GM04504 (cell line): ENCODE data around the gene RORB.
"Not testable (repeated sequence)": the region's sequence is repeated elsewhere in the genome, so short reads cannot be mapped to it uniquely, and the experiment has no call there.

Experiments
- DNase-seq: peaks from one replicate; pipeline ENCODE4 v3.0.0-alpha.2; 2012; ENCODE audit warnings: low read depth

The RORB gene

DNA sequence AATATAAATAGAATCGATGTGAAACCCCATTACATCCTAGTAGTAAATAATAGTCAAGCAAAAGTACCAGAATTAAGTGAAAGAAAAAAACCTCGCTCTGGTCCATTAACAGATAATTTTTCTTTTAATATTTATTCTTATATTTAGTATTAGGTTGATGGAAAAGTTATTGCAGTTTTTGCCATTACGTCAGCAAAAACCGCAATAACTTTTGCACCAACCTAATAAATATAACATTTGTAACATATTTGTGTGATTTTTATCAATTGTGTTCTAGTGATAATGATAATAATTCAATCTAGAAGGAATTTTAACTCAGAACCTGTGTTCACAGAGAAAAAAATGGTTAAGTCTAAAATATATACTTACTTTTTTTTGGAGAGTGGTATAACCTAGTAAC lies 16.1 kb downstream of the RORB start:
- no peak for DNase-seq

DNA sequence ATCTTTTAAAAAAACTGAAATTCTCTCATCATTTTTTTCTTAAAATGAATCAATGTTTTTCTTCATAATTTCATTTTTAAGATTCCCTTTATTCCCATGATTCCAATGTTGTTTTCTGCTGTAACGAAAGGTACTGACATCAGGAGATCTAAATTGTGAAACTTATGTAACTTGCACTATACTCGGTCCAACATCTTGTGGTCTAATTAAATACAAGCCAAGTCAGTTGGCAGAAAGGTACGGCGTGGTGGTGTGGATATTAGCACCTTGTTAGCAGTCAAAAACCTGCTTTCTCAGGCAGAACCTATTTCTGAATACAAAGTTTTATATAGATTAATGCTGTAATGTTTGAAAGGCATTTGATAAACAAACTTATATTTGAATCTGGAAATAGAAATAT lies 20.1 kb downstream of the RORB start:
- no peak for DNase-seq

GRCh38 chr9:74519419-74519818 lies 22.3 kb downstream of the RORB start:
- no peak for DNase-seq

GRCh38 chr9:74521009-74521408 lies 23.9 kb downstream of the RORB start:
- peak; percentile 5 for DNase-seq

DNA sequence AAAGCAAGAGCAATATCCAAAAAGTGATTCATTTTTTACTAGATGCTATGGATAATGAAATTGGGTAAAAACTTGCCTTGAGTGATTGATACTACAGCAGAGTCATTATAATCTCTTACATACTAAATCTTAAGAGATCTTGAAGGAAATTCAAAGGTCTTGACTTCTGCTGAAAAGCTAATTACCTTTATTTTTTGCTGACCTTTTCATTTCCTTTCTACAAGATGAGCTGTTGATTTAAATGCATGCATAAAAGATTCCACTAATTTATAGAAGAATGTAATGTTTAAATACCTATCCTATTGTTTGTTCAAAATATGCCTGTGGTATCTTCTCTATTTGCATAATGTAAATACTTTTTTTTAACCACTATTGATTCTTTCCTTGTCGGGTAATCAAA lies 27.2 kb downstream of the RORB start:
- no peak for DNase-seq

DNA sequence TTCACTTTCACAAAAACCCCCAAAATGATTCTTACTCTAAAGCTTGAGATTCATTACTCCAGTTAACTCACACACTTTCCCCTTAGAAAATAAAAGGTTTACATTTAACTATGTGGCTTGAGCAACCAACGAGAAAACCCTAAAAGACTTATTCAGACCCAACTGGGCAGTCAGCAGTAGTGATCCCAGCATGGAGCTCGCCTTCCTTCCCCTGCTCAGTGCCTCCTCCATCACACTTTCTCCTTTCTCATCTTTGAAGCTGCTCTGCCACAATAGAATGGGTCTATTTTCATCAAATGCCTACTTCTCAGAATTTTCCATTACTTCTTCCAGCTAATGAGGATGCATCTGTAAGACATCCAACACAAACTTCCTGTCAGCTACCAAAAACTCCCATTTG lies 29.1 kb downstream of the RORB start:
- DNase-seq = no peak

DNA sequence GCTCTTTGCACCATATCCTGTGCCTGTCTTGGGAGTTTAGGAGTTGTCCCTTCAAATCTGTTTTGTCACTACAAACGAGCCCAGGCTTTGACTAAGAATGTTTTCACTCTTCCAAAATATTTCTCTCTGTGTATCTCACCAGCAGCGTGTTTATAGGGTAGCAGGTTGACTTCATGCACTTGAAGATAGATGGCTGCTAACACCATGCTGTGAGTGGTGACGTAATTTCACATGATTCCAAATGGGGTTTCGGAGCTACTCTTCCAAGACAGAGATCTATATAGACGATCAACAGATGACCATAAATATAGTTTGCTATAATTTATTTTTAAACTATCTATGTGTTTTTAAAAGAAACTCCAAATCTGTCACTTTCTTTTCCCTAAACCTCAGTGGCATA lies 30.6 kb downstream of the RORB start:
- no peak for DNase-seq

DNA sequence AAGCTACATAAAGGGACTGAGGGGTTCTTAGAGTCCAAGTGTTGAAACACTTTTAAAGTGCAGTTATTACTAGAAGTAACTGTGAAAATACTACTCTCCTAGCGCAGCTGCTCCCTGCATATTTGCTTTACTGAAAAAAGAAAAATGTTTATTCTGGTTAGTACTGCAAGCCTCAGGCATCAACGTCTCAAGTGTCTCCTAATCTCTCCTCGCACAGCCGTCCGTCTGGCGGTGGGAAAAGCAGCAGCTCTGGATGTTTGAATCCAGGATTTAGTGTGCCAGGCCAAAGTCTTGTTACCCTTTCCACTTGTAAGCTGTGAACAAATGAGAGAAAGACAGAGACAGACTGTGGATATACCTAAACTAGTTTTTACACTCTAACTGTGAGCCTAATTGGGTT lies 31.1 kb downstream of the RORB start:
- no peak for DNase-seq

DNA sequence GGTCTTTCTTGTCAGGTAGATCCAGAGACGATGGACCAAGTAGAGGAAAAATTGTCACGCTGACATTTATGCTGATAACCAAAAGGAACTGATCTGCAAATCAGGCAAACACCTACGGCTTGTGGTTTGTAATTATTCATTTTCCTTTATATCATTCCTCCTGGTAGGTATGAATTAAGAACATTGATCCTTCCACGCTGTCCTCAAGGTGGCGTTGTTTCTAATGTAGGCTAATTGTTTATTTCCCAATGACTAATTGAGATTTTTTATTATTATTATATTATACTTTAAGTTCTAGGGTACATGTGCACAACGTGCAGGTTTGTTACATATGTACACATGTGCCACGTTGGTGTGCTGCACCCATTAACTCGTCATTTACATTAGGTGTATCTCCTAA lies 33.3 kb downstream of the RORB start:
- not testable (repeated sequence) for DNase-seq

DNA sequence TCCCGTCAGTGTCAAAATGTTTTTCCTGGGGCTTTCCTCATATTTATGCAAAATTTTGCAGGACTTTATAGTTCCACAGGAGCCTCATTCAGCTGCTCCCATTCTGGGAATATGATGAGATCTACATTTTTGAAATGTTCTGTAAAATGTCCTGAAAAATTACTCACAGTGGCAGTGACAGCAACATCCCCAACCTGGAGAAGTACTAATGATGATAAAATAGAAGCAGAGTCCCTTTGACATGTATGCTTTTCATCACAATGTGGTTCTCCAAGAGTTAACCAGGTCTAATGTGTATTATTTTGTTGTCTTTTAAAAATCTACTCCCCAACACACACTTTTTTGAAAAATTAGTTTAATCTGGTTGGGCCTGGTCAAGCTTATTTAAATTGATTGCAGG lies 36.1 kb downstream of the RORB start:
- no peak for DNase-seq

GRCh38 chr9:74534841-74535240 lies 37.7 kb downstream of the RORB start:
- no peak for DNase-seq

GRCh38 chr9:74543145-74543544 lies 46.0 kb downstream of the RORB start:
- DNase-seq = no peak

- no peak for DNase-seq
These were observed 54.1 kb downstream of the RORB start for GRCh38 chr9:74551266-74551665.

- no peak for DNase-seq
These were observed 57.8 kb downstream of the RORB start for GRCh38 chr9:74554751-74555419.

DNA sequence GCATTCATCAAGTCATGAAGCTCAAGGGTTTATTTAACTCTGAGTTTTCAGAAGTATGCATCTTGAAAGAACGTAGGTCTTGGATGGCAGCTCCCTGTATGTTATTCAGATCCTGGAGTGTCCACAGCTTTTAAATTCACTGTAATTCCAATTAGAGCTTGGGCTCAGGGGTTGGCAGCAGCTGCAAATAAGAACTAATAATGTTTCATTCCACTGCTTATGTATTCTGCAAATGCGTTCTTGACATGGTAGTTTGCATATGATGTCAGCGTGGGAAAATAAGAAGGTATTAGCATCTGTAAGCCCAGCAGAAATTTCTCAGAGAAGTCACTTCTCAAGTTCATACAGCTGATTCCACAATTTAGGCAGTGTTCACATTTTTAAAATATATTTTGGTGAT lies 58.4 kb downstream of the RORB start:
- DNase-seq = no peak

DNA sequence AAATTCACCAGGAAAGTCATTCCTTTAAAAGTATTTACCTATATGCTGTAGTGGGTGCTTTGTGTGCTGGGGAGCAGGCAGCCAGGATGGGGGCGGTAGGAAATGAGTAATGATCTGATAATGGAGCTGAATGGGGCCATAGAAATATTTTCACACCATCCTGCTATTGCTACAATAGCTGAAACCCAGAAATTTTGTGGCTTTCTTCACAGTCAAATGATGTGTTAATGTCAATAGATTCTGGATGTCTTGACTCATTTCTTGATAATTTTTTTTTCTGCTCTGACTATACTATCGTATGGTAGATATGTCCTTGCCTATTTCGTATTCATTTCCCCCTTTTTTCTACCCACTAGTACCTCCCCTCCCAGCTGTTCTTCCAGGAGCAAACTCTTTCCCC lies 59.5 kb downstream of the RORB start:
- no peak for DNase-seq

DNA sequence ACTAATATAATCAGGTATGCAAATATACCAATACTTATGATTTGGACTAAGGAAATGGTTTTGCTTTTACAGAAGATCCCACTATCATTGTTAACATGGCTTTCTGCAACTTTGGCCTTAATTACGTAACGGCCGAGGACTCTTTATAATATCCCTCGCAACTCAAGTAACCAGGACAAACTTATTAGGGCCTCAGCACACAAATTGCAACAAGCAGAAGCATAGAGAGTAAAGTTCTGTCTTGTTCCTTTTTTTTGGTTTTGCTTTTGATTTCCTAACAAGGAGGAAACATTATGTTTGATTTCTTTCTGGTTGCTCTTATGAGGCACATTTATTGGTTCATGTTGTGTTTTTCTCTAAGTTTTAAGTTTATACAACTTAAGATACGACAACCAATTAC lies 60.4 kb downstream of the RORB start:
- DNase-seq = no peak

DNA sequence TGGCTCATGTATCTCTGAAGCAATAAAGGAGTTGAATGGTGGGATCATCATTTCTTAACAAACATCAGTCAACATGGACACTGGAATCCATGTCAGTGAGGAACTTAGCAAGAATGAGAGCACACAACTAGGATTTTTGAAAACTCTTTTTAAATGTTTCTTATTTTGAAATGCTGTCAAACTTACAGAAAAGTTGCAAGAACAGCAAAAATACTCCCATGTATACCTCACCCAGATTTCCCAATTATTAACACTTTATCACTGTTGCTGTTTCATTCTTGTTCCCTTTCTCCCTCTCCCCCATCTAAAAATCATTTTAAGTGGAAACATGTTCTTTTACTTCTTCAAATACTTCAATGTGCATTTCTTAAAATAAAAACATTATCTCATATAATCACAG lies 65.5 kb downstream of the RORB start:
- DNase-seq = no peak

DNA sequence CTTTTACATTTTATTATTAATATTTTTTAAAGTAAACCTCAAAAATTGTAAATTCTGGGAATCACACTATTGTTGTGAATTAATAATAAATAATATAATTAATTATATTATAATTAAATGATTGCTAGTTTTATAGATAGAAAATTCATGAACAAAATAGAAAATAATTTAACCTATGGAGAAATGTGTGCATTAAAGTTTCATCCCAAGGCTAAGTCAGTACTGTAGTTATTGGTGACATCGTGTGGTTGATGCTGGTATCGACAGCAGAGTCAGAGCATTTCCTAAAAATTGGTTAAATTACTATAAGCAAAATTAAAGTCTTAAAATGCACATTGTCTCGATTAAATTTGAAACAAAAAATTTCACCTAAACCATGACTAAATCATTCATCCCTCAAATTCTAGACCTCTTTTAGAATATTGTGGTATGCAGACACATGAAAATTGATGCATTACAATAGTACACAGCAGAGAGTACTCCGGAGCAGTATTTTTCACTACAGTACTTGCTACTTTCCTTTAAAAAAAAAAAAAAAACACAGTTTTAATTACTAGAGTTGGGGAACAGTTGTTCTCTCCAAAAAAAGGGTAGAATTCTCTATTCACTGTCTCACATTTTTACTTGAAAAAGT lies 73.9 kb downstream of the RORB start:
- DNase-seq = no peak

GRCh38 chr9:74573640-74574191 lies 76.6 kb downstream of the RORB start:
- no peak for DNase-seq

GRCh38 chr9:74576176-74576575 lies 79.0 kb downstream of the RORB start:
- DNase-seq = no peak

- DNase-seq = no peak
These were observed 80.8 kb downstream of the RORB start for GRCh38 chr9:74577956-74578355.

DNA sequence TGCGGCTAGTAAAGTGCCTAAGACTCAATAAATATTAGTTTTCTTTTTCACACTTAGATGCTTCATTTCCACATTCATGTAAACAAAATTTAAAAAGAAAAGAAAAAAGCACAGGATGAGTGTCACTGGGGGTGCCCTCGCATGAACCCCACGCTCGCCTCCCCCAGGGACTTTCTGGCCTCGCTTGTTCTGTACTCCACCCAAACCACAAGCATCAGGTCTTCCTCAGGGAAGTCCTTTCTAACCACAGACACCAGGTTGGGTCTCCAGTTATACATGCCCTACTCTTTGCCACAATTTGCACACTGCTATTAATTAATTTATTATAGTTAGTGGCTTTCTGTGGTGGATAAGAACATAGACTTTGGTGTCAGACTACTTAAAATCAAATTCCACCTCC lies 92.4 kb downstream of the RORB start:
- no peak for DNase-seq

DNA sequence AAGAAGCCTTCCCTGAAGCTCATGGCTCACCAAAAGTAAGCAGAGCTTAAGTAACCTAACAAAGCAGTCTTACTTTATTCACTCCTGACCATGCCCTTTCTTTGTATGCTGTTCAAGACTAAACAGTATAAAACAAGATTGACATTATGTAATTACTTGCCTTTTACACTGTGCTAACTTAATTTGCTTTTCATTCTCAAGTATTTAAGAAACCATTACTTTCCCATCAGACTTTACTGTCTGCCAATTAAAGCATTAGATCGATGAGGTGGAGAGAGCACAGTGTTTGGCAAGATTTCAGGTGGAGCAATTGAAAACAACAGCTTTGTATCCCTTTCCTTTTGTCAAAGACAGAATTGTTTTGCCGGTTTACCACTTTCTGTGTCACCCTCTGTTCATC lies 98.2 kb downstream of the RORB start:
- no peak for DNase-seq
